Activated CD8-positive, alpha-beta memory T cell treated with anti-CD3 and anti-CD28 coated beads, Interleukin-2, amount 50 U/mL, for 1 hour (primary cell): ENCODE data around the gene CEP41.
"Not testable (repeated sequence)": the region's sequence is repeated elsewhere in the genome, so short reads cannot be mapped to it uniquely, and the experiment has no call there.

ENCODE experiments used
- DNase-seq: peaks from one replicate; pipeline ENCODE4 v3.0.0-alpha.2; 2020; ENCODE audit errors: extremely low read depth

CEP41 gene

DNA sequence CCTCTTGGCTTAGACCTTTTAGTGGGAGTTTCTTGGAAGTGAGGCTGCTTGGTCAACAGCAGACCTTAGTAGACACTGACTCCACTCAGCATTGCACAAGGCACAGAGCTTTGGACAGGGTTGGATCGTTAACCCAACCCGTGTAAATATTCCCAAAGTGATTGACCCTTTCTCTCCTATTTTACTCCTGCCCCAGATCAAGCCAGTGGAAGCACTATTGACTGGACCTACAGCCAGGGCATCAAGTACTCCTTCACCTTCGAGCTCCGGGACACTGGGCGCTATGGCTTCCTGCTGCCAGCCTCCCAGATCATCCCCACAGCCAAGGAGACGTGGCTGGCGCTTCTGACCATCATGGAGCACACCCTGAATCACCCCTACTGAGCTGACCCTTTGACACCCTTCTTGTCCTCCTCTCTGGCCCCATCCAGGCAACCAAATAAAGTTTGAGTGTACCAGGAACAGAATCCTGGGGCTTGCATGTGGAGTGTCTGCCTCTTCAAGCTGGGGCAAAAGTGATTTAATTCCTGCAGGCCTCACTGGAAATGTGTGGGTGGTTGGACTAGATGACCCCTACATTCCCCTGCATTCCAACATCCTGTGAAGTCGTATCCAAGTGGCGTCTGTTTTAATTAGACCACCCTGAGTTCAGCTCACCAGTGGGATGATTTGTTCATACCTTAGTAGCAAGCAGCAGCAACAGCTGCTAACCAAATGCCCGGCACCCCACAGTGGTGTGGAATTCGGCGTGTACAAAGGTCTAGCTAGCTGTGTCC lies 53.0 kb downstream of the CEP41 start:
- DNase-seq: no peak

- DNase-seq: no peak
These were observed 53.5 kb downstream of the CEP41 start for GRCh38 chr7:130387306-130387627.

DNA sequence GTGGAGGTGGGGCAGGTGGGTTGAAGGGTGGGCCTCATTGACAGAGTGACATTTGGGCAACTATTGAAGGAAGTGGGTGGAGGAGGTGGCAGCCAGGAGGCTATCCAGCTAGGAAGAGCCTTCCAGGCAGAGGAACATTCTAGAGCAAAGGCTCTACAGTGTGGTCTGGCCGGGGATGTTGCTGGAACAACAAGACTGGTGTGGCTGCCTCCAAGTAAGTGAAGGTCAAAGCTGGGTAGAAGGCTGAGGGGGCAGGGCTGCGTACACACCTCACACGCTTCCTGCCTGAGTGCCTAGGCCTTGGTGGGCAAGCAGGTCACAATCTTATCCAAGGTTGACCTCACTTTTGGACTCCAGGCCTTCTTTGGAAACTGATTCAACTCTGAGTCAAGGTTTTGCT lies 53.9 kb downstream of the CEP41 start:
- no peak for DNase-seq

DNA sequence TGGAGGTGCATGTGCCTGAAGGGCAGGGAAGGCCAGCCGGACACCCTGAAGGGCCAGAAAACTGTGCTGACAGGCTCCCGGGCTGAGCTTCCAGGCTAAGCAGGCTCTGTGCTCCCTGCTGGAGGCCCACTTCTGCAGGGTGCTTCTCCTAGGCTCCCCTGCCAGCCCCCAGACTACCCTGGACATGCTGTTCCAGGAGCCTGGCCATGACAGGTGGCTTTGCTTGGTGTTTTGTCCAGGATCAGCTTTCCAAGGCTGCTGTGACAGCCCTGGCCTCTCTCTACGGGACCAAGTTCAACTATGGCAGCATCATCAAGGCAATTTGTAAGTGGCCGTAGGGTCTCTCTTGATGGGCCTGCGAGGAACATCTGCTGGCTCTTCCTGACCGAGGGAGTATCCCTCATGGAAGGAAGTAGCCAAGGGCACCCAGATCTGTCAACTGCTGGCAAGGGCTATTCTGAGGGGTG lies 55.2 kb downstream of the CEP41 start:
- no peak for DNase-seq

- DNase-seq: no peak
These were observed 55.8 kb downstream of the CEP41 start for GRCh38 chr7:130384841-130385599.

GRCh38 chr7:130384371-130384801 lies 56.4 kb downstream of the CEP41 start:
- no peak for DNase-seq

- no peak for DNase-seq
These were observed 57.4 kb downstream of the CEP41 start for GRCh38 chr7:130383187-130383980.

GRCh38 chr7:130381468-130382312 lies 59.1 kb downstream of the CEP41 start:
- no peak for DNase-seq

- DNase-seq: no peak
These were observed 59.9 kb downstream of the CEP41 start for GRCh38 chr7:130380861-130381455.

- DNase-seq: no peak
These were observed 60.6 kb downstream of the CEP41 start, which contains the start of gene CPA1 for GRCh38 chr7:130379921-130380860. Gene CPA1 (plus strand): TSS chr7:130380494. CDS start chr7:130380521, 27 bp downstream.

GRCh38 chr7:130379532-130379920 lies 61.3 kb downstream of the CEP41 start:
- no peak for DNase-seq

GRCh38 chr7:130379019-130379418 lies 61.8 kb downstream of the CEP41 start:
- DNase-seq: no peak

DNA sequence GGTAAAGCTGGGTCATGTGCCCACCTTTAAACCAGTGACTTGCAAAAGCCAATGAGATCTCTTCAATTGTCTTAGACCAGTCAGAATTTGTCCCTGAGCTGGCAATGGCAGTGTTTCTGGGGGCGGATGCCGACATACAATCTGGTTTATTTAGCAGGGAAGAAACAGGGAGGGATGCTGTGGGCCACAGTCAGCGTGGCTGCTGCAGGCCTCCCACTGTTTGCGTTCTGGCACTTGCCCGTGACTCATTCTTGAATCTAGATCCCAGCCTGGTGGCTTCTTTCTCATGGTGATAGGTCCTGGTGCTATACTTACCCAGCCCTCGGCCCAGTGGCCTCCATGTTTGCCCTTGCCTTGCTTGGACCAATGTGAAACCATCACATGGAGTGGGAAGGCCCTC lies 63.6 kb downstream of the CEP41 start:
- no peak for DNase-seq

- DNase-seq: not testable (repeated sequence)
These were observed 64.4 kb downstream of the CEP41 start for GRCh38 chr7:130376461-130376860.

GRCh38 chr7:130374507-130374906 lies 66.3 kb downstream of the CEP41 start:
- DNase-seq: no peak

DNA sequence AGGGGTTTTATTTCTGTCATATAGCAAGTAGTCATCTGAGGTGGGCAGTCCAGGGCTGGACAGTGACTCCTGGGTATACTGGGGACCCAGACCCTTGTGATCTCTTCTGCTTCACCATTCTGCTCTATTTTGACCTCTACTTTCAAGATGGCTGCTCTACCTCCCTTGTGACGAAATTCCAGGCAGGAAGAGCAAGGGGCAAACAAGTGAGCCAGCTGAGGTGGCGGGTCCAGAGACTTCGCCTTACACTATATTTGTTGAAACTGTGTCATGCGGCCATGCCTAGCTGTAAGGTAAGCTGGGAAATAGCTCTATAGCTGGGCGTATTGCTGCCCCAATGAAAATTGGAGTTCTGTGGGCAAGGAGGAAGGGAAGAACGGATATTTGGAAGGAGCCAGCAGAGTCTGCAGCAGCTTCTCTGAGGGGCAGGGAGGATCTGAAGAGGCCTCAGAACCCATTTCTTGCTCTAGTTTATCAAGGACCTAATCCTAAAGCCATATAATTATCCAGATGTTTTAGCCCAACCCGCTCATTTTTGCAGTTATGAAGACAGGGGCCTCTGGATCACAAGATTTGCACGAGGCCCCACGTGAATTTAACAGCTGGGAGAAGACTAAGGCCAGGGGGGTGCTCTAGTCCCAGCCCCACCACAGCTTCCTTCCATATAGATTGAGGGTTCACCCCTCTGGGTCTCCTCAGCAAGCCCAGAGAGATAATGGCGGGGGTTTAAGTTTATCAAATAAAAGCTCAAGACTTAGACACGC lies 68.2 kb downstream of the CEP41 start:
- DNase-seq: no peak

- DNase-seq: no peak
These were observed 69.8 kb downstream of the CEP41 start for GRCh38 chr7:130371046-130371445.

GRCh38 chr7:130369831-130370550 lies 70.8 kb downstream of the CEP41 start:
- DNase-seq: no peak
